Peyer's patch (tissue), 4 donors: ENCODE data around the gene PLSCR2.

Experiments
- POLR2A ChIP-seq, 2 donors: fragments of 450-650 bp; IDR thresholded peaks; one replicate each; pipeline ENCODE4 v1.5.1; 2017; ENCODE audit warnings: antibody characterized with exemption in 2 of 2, mild to moderate bottlenecking in 2 of 2, moderate library complexity in 2 of 2
- TF ChIP-seq, protein P1 (sequence below), 6 experiments: fragments of 450-650 bp in 4 of 6; fragments of 200-600 bp in 2 of 6; sonication (generic) in 1 of 6; IDR thresholded peaks; one replicate each; pipeline ENCODE4 v1.5.1; 2017 to 2019; ENCODE audit warnings: antibody characterized with exemption in 6 of 6, mild to moderate bottlenecking in 3 of 6, moderate library complexity in 1 of 6

DNA sequence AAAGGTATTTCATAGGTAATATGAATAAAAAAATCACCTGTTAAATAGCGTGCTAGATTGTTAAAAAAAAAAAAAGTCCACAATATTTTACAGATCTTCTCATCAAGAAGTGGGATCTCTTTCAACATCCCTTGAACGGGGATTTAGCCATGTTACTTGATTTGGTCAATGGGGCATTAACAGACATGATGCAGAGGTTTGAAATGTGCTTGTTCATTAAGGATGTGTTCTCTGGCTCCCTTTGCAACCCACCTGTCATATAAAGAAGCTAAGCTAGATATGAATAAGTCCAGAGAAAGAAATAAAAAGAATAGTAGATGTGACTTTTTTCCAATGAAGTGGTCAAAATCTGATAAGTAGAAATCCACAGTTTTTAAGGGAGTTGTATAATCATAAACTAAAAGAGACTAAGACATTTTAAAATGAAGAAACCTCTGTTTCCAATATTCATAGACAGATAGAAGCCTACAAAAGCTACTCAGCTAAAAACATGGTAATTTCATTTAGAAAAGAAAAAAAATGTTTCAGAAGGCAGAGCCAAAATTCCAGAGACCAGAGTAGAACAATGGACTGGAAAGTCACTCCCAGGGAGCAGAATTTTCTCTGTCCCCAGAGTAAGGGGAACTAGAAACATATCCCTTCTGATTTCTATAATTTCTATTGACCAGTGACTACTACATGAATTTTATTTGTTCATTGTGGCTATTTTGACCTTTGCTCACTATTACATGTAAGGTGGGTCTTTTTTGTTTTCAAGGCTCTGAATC lies 79.2 kb downstream of the PLSCR2 start:
- TF ChIP-seq, protein P1, sequence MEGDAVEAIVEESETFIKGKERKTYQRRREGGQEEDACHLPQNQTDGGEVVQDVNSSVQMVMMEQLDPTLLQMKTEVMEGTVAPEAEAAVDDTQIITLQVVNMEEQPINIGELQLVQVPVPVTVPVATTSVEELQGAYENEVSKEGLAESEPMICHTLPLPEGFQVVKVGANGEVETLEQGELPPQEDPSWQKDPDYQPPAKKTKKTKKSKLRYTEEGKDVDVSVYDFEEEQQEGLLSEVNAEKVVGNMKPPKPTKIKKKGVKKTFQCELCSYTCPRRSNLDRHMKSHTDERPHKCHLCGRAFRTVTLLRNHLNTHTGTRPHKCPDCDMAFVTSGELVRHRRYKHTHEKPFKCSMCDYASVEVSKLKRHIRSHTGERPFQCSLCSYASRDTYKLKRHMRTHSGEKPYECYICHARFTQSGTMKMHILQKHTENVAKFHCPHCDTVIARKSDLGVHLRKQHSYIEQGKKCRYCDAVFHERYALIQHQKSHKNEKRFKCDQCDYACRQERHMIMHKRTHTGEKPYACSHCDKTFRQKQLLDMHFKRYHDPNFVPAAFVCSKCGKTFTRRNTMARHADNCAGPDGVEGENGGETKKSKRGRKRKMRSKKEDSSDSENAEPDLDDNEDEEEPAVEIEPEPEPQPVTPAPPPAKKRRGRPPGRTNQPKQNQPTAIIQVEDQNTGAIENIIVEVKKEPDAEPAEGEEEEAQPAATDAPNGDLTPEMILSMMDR (IDR thresholded peaks at IDR 0.05) = no peak
- TF ChIP-seq POLR2A (IDR thresholded peaks at IDR 0.05) = no peak
